Activated CD8-positive, alpha-beta memory T cell treated with anti-CD3 and anti-CD28 coated beads, Interleukin-2, amount 50 U/mL, for 4 hours (primary cell): ENCODE results near the gene NFATC1.
A peak's percentile ranks its signal among the peaks of the same experiment; 100 is the strongest.
"Not testable (repeated sequence)": the region's sequence is repeated elsewhere in the genome, so short reads cannot be mapped to it uniquely, and the experiment has no call there.

Experiments
- DNase-seq: peaks from one replicate; pipeline ENCODE4 v3.0.0-alpha.2; 2020

NFATC1 gene

DNA sequence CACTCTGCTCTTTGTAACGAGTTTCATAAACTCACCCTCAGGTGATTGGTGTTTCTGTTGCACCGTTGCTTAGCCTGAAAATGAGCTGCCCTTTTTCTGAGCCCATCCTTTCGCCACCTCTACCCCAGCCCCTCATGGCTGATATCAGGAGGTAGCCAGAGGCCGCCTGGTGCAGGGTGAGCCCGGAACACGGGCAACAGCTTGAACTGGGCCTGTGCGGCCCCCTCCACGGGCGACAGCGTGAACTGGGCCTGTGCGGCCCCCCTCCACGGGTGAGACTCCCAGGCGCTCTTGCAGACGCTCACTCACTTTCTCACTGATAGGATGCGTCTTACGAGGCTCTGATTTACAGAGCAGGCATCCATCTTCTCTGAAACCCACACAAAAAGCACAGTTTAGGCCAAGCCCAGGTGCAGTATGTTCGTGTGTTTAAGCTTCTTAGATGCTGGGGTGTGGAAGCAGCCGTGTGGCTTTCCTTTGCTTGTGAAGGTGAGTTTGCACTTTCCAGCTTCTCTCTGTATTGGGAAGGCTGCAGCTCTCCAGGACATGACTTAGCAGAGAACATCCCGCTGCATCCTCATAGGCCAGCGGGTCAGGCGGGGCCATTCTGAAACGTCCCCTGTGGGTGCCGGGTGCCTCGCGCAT lies 83.5 kb downstream of the NFATC1 start:
- peak; percentile 9 for DNase-seq

DNA sequence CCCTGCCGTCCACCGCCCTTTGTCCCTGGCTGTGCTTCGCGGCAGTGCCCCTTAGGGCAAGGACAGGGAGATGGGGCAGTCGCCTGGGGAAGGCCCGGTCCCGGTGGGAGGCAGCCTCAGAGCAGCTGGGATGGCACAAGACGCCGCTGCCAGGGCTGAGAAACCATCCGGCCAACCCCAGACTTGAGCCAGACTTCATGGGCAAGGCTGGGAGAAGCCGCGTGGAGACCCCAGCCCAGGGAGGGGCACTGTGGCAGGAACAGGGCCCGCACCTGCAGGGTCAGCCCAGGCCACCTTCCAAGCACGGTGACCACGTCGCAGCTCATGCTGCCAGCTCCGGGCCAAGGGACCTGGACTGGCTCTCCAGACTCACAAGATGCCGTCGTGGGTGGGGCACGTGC lies 84.0 kb downstream of the NFATC1 start:
- DNase-seq: peak; percentile 14

- DNase-seq: peak; percentile 11
Measured at GRCh38 chr18:79480171-79481045, 84.7 kb downstream of the NFATC1 start.

GRCh38 chr18:79481046-79481790 lies 85.5 kb downstream of the NFATC1 start:
- DNase-seq: peak; percentile 7

- DNase-seq: not testable (repeated sequence)
Measured at GRCh38 chr18:79483393-79483792, 87.7 kb downstream of the NFATC1 start.

GRCh38 chr18:79483971-79484491 lies 88.3 kb downstream of the NFATC1 start:
- peak; percentile 10 for DNase-seq

DNA sequence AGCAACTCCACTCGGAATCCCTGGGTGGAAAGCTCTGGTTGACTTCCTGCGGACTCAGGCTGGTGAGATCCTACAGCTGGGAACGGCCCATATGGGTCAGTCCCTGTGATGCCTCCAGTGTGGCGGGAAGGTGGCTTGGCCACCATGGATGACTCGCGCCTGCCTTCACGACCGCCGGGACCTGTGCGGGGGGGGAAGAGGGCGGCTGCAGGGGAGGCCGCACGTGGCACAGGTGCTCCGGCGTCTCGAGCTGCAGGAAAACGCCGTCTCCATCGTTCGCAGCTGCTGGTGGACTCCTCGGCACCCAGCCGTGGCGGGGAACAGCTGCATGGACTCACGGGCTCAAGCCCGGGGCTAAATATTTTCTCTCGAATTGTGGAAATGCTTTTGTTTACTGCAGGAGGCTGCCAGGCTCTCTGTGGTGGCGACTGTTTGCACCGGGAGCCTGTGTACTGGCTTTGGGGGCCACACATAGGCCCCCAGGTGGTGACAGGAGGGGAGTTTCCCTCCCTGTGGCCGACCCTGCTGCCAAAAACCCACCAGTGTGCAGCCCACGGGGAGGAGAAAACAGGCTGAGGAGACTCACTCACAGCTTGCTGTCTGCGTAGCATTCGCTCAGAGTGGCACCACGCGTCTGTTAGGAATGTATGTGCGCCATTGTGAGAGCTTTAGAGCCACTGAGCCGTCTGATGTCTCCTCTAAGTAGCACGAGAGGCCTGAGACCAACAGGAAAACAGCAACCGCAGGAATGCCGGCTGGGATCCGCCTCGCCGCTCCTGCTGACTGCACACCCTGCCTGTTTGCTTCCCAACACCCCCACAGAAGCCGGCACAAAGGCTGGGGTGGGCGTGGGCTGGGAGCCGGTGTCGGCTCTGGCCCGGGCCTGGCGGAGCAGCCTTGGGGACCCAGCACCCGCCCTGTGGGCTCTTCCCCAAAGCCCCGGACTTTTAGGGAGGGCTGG lies 89.2 kb downstream of the NFATC1 start:
- DNase-seq: peak; percentile 12

GRCh38 chr18:79485788-79486355 lies 90.1 kb downstream of the NFATC1 start:
- peak; percentile 5 for DNase-seq

DNA sequence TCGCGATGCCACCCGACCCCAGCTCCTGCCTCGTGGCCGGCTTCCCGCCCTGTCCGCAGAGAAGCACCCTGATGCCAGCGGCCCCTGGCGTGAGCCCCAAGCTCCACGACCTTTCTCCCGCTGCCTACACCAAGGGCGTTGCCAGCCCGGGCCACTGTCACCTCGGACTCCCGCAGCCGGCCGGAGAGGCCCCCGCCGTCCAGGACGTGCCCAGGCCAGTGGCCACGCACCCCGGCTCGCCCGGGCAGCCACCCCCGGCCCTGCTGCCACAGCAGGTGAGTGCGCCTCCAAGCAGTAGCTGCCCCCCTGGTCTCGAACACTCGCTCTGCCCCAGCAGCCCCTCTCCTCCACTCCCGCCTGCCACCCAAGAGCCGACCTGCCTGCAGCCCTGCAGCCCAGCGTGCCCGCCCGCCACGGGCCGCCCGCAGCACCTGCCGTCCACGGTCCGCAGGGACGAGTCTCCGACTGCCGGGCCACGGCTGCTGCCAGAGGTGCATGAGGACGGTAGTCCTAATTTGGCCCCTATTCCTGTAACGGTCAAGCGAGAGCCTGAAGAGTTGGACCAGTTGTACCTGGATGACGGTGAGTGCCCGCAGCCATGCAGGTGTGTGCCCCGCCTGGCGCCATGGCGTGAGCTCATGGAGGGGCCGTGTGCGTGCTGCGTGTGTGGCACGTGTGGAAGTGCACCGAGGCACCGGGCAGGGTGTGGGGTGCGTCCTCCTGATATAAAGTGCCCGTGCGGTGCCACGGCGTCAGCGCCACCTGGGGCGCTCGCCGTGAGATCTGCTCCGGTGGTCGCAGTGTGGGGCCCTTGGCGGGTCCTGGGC lies 90.8 kb downstream of the NFATC1 start:
- peak; percentile 8 for DNase-seq

DNA sequence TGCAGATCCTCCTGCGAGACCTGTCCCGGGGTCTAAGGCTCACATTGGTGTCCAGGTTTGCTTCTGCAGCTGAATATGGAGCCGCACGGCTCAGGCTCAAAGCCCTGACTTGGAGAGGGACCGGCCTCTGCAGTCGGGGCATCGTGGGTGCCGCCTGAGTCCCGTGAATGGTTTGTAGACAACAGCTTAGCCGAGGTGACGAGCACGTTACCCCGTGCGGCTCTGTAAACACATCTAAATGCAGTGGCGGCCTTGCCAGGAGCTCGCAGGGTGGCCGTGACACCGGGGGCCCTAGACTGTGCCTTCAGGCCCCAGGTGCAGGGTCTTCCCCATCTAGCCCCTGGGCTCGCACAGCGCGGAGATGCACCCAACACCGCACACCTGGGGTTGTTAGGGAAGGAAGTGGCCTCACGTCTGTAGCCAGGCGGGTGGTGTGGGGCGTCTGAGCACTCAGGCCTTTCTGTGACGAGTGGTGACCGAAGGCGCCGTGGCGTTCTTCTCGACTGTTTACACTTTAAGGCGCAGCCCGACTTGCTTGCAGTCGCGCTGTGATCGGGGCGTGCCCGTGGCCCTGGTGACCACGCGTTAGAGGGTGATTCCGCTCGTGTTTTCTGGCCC lies 91.6 kb downstream of the NFATC1 start:
- peak; percentile 14 for DNase-seq

DNA sequence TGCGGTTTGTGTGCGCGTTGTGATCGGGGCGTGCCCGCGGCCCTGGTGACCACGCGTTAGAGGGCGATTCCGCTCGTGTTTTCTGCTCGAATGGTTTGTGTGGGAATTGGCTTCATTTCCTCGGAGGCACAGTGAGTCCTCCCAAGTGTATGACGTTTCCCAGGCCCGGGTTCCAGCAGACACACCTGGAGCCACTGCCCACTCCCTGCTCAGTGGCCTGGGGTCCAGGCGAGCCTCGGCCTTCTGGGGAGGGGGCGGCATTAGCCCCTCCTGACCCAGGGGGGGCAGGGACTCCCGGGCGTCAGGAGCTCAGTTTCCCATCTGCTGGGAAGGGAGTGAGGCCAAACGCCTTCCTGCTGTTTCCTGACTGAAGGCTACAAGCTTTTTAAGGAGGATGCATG lies 92.1 kb downstream of the NFATC1 start:
- DNase-seq: peak; percentile 10

DNA sequence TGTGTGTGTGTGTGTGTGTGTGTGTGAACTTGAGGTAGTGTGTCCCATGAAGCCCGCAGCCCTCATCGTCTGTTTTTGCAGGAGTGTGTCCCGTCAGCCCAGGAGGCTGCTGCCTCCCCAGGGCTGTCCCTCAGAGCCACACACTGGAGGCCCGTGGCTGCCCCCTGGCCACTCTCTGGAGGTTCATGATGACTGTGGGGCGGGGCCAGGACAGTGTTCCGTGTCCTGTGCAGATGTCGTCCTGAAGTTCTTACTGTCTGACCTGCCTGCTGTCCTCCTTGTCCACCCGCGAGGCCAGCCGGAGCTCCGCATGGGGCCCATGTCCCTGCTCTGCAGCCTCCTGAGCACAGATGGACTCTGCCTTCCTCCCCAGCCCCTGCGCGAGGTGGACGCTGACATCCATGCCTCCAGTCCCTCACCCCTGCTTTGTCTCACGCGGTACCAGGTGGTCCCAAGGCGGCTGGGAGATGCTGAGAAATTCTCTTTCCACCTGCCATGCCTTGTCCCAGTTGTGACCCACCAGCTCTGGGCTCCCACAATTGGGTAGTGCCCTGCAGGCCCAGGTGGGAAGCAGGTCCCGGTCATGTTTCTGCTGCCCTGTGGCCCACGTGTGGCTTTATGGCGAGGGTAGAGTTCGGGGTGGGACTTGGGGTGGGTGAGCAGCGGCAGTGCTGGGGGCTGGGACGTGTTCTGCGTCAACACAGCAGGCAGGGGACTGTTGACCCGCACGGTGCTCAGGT lies 92.8 kb downstream of the NFATC1 start:
- peak; percentile 9 for DNase-seq

DNA sequence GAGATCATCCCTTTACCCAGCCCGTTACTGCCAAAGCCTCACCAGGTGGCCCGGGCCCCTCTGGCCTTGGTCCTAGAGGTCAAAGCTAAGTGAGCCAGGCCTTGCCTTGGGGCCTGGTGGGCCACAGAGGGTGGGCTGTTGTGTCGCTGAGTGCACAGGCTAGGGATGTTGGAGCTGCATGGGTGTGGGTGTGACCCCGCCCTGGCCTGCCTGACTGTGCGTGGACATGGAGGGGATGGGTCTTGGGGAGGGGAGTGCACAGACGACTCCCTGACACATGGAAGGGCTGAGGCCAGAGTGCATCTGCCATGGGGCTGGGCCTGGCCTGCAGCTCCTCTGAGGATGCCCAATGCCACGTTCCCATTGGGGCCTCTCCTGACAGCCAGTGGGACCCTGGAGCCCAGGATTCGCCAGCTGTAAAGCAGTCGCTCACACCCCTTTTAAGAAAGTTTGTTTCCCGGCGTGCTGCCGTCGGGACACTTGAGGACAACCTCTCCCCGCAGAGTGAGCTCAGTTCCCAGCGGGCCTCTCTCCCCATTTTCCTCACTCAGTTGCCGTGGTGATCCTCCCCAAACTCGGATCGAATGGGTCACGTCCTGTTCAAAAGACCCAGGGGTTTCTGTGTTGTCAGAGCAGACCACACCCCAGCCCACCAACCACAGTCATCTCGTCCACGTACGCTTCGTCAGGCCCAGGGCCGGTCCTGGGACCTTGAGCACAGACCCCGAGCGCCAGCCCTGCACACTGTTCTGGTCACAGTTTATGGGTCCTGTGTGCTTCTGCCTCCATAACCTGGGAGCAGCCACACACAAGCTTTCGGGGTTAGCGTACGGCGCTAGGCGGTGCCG lies 93.5 kb downstream of the NFATC1 start:
- peak; percentile 11 for DNase-seq

DNA sequence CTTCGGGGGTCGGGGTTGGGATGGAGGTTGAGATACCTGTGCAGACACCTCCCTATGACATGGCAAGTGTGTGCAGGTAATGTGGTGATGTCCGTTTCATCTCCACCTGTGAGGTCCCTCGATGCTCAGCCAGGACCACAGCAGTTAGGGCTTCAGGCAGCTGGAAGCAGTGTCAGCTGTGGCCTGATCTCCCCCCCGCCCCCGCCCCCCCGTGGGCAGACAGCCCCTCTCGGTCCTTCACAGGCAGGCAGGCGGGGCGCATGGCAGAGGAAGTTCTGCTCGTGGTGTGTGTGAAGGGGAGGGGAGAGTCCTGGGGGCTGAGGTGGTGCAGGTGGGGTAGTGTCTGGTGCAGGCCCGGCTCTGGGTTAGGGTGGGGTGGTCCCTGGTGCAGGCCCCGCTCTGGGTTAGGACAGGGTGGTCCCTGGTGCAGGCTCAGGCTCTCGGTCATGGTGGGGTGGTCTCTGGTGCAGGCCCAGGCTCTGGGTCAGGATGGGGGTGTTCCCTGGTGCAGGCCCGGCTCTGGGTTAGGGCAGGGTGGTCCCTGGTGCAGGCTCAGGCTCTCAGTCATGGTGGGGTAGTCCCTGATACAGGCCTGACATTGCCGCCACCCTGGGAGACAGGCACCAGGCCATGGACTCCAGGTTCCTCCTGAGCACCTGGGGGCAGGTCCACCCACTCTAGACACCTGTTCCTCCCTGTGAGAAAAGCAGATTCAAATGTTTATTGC lies 94.3 kb downstream of the NFATC1 start:
- DNase-seq: peak; percentile 13

- DNase-seq: peak; percentile 11
Measured at GRCh38 chr18:79490626-79491041, 94.9 kb downstream of the NFATC1 start.

GRCh38 chr18:79491081-79491551 lies 95.4 kb downstream of the NFATC1 start:
- peak; percentile 5 for DNase-seq

DNA sequence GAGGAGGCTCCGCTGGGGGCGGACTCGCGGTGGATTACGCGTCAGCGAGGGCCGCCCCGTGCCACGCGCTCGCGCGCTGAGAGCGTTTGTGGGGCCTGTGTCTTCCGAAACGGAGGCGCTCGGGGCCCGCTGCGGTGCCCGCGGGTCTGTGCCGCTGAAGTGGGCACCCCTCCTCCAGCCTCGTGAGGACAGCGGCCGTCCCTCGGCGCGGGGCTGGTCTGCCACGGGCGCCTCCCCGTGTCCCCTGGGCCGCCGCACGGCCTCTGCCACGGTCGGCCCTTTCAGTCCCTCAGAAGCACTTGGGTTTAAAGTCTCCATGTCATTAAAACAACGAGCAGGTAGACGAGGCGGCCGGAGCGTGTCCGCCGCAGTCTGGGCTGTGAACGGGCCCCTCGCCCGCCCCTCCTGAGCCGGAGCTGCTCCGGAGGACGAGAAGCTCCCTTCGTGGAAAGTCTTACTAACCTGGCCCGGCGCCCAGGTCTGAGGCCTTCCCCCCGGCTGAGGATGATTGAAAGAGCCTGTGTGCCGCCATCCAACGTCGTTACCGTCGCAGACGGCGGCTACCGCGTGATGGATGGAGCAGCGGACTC lies 97.6 kb downstream of the NFATC1 start:
- DNase-seq: peak; percentile 7
